Large intestine (tissue), 12 donors: ENCODE results near the gene ITM2A. TPM values are rescaled to one million over a fixed set of nuclear protein-coding genes. Genes with fewer than 3 reads are reported as not detected.

ENCODE experiments used
- DNase-seq, 2 donors: peaks; one replicate each; pipeline versions ENCODE4 v3.0.0 to v3.0.0-alpha.2; 2013
- H3K27ac ChIP-seq: one replicate; pipeline ENCODE4 v1.5.1; 2013; ENCODE audit warnings: low read length
- H3K27me3 ChIP-seq: 2 replicates; pipeline ENCODE4 v1.6.1; 2013; ENCODE audit warnings: low read length; ENCODE audit not compliant: control insufficient read depth, insufficient read depth
- H3K36me3 ChIP-seq: 2 replicates; pipeline ENCODE4 v1.6.1; 2013; ENCODE audit warnings: low read length; ENCODE audit not compliant: control insufficient read depth, insufficient read depth
- H3K4me1 ChIP-seq: one replicate; pipeline ENCODE4 v1.6.1; 2013; ENCODE audit warnings: low read length; ENCODE audit not compliant: control insufficient read depth, insufficient read depth
- H3K4me3 ChIP-seq: one replicate; pipeline ENCODE4 v1.5.1; 2013; ENCODE audit warnings: low read length
- H3K9me3 ChIP-seq: one replicate; pipeline ENCODE4 v1.6.1; 2013; ENCODE audit warnings: mild to moderate bottlenecking, low read depth, low read length, moderate library complexity; ENCODE audit not compliant: control insufficient read depth
- WGBS: methylation state at CpG from one replicate; pipeline ENCODE4 v1.1.5; 2013; ENCODE audit warnings: low lambda C conversion rate; ENCODE audit not compliant: insufficient coverage; 5-methylcytosine and 5-hydroxymethylcytosine counted together
- long read RNA-seq, 11 donors: transcript quantifications; one replicate each; lab custom pipeline, GENCODE V29; 2026
- polyA plus RNA-seq: library from polyadenylated mRNA; unstranded; fragments of 120-200 nt; gene quantifications from one replicate; pipeline ENCODE4 v1.2.1, GENCODE V29; 2013

The ITM2A gene
- polyA plus RNA-seq = 60.3 TPM
- long read RNA-seq, donor 1, partial matches to known transcripts = 13 of 17 reads
- long read RNA-seq, donor 1, other reads (novel, unspliced or antisense) = 0 of 17 reads
- long read RNA-seq, donor 2, transcript ITM2A-201 (6 exons, 1,641 nt) = major isoform, 7 of 15 reads
- long read RNA-seq, donor 2, partial matches to known transcripts = 7 of 15 reads
- long read RNA-seq, donor 2, other reads (novel, unspliced or antisense) = 0 of 15 reads
- long read RNA-seq, donor 3, transcript ITM2A-201 (6 exons, 1,641 nt) = major isoform, 15 of 42 reads
- long read RNA-seq, donor 3, partial matches to known transcripts = 25 of 42 reads
- long read RNA-seq, donor 3, other reads (novel, unspliced or antisense) = 0 of 42 reads
- long read RNA-seq, donor 4, partial matches to known transcripts = 0 of 1 reads
- long read RNA-seq, donor 4, other reads (novel, unspliced or antisense) = 0 of 1 reads
- long read RNA-seq, donor 5, transcript ITM2A-201 (6 exons, 1,641 nt) = major isoform, 20 of 45 reads
- long read RNA-seq, donor 5, partial matches to known transcripts = 25 of 45 reads
- long read RNA-seq, donor 5, other reads (novel, unspliced or antisense) = 0 of 45 reads
- long read RNA-seq, donor 6, partial matches to known transcripts = 7 of 11 reads
- long read RNA-seq, donor 6, other reads (novel, unspliced or antisense) = 0 of 11 reads
- long read RNA-seq, donor 7, transcript ITM2A-201 (6 exons, 1,641 nt) = major isoform, 13 of 35 reads
- long read RNA-seq, donor 7, partial matches to known transcripts = 19 of 35 reads
- long read RNA-seq, donor 7, other reads (novel, unspliced or antisense) = 0 of 35 reads
- long read RNA-seq, donor 8, transcript ITM2A-201 (6 exons, 1,641 nt) = major isoform, 14 of 50 reads
- long read RNA-seq, donor 8, partial matches to known transcripts = 34 of 50 reads
- long read RNA-seq, donor 8, other reads (novel, unspliced or antisense) = 0 of 50 reads
- long read RNA-seq, donor 9, transcript ITM2A-201 (6 exons, 1,641 nt) = major isoform, 12 of 32 reads
- long read RNA-seq, donor 9, partial matches to known transcripts = 17 of 32 reads
- long read RNA-seq, donor 9, other reads (novel, unspliced or antisense) = 0 of 32 reads
- long read RNA-seq, donor 10, transcript ITM2A-201 (6 exons, 1,641 nt) = major isoform, 7 of 26 reads
- long read RNA-seq, donor 10, partial matches to known transcripts = 18 of 26 reads
- long read RNA-seq, donor 10, other reads (novel, unspliced or antisense) = 0 of 26 reads
- long read RNA-seq, donor 11, transcript ITM2A-201 (6 exons, 1,641 nt) = major isoform, 12 of 23 reads
- long read RNA-seq, donor 11, partial matches to known transcripts = 11 of 23 reads
- long read RNA-seq, donor 11, other reads (novel, unspliced or antisense) = 0 of 23 reads

GRCh38 chrX:79366873-79367749 lies at the start of gene ITM2A:
Gene ITM2A, minus strand, starts transcription at chrX:79367334. Its CDS starts 119 bp downstream, at chrX:79367215.
- Histone ChIP-seq H3K36me3 (no peaks in the 10 kb centered on the region), H3K4me3 (peak within 1 kb of the TSS; percentile 39), H3K27me3 (no peaks in the 10 kb centered on the region), H3K27ac (no peak within 1 kb of the TSS), H3K9me3 (no peaks in the 10 kb centered on the region), H3K4me1 (no peaks in the 10 kb centered on the region)
- WGBS = no CpG with 5 or more reads among the region's 38 CpGs
- DNase-seq = peak in 1 of 2 donors; percentile 32

DNA sequence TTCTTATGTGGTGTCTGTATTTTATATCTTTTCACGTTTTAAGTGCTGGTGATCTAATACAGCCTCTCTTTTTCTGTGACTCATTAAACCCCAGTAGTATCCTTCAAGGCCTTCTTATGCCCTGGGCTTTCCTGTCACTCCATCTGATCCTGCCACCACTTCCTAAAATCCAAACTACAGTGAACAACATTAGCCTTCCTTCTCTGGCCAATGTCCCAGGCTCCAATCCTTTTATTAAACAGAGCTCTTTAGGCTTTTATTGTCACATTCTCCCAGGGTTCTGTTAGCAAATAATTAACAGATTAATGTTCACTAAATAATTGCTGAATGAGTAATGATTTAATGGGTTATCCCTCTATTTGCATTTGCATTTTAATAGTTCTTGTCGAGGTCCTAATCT lies 47.9 kb upstream of the ITM2A start:
- WGBS = no CpG with 5 or more reads among the region's 2 CpGs
- no peaks in the 10 kb centered on the region for H3K4me1 ChIP-seq
- H3K9me3 ChIP-seq = no peaks in the 10 kb centered on the region
- H3K36me3 ChIP-seq = no peaks in the 10 kb centered on the region
- DNase-seq = no peak
- no peak overlapping the region for H3K27ac ChIP-seq
- H3K4me3 ChIP-seq = no peak overlapping the region
- H3K27me3 ChIP-seq = no peaks in the 10 kb centered on the region

- Histone ChIP-seq H3K4me3 (no peak overlapping the region), H3K27me3 (no peaks in the 10 kb centered on the region), H3K9me3 (no peaks in the 10 kb centered on the region), H3K4me1 (no peaks in the 10 kb centered on the region), H3K27ac (no peak overlapping the region), H3K36me3 (no peaks in the 10 kb centered on the region)
- no peak for DNase-seq
- WGBS = 60% methylated on average over 1 of the region's 7 CpGs
Measured at GRCh38 chrX:79413963-79414362, 46.8 kb upstream of the ITM2A start.

- H3K36me3 ChIP-seq = no peaks in the 10 kb centered on the region
- no peaks in the 10 kb centered on the region for H3K27me3 ChIP-seq
- no CpG with 5 or more reads among the region's 6 CpGs for WGBS
- no peaks in the 10 kb centered on the region for H3K4me1 ChIP-seq
- DNase-seq = no peak
- H3K4me3 ChIP-seq = no peak overlapping the region
- no peak overlapping the region for H3K27ac ChIP-seq
- H3K9me3 ChIP-seq = no peaks in the 10 kb centered on the region
Measured at GRCh38 chrX:79412972-79413371, 45.8 kb upstream of the ITM2A start.

- no peak overlapping the region for H3K4me3 ChIP-seq
- no peak for DNase-seq
- no peaks in the 10 kb centered on the region for H3K27me3 ChIP-seq
- no CpG with 5 or more reads among the region's 3 CpGs for WGBS
- H3K9me3 ChIP-seq = no peaks in the 10 kb centered on the region
- no peaks in the 10 kb centered on the region for H3K4me1 ChIP-seq
- no peaks in the 10 kb centered on the region for H3K36me3 ChIP-seq
- no peak overlapping the region for H3K27ac ChIP-seq
Measured at GRCh38 chrX:79412166-79412565, 45.0 kb upstream of the ITM2A start.

- no peak overlapping the region for H3K27ac ChIP-seq
- no peaks in the 10 kb centered on the region for H3K4me1 ChIP-seq
- no peak overlapping the region for H3K4me3 ChIP-seq
- no peaks in the 10 kb centered on the region for H3K9me3 ChIP-seq
- H3K36me3 ChIP-seq = no peaks in the 10 kb centered on the region
- no peak for DNase-seq
- H3K27me3 ChIP-seq = no peaks in the 10 kb centered on the region
Measured at GRCh38 chrX:79409657-79410056, 42.5 kb upstream of the ITM2A start.

- WGBS = 100% methylated on average over 1 of the region's 3 CpGs
- H3K36me3 ChIP-seq = no peaks in the 10 kb centered on the region
- no peak for DNase-seq
- H3K9me3 ChIP-seq = no peaks in the 10 kb centered on the region
- H3K27ac ChIP-seq = no peak overlapping the region
- H3K4me1 ChIP-seq = no peaks in the 10 kb centered on the region
- no peaks in the 10 kb centered on the region for H3K27me3 ChIP-seq
- H3K4me3 ChIP-seq = no peak overlapping the region
Measured at GRCh38 chrX:79408623-79409322, 41.6 kb upstream of the ITM2A start.

DNA sequence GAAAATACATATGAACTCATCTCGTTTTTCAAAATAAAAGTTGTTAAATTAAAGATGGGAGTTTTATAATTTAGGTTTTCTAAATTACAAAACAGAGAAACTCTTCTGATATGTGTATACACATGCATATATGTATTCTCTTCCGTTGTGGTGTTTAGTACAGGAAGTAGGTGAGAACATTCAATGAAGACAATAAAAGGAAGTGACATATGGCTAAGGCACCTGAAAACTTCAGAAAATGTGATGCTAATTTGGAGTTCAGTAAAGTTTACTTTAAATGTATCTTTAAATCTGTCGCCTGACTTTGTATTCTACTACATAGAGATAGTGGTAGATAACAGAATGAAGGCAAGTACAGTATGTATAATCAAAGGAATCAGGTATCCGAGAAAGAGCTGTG lies 33.5 kb upstream of the ITM2A start:
- Histone ChIP-seq H3K4me1 (no peaks in the 10 kb centered on the region), H3K4me3 (no peak overlapping the region), H3K27me3 (no peaks in the 10 kb centered on the region), H3K27ac (no peak overlapping the region), H3K36me3 (no peaks in the 10 kb centered on the region), H3K9me3 (no peaks in the 10 kb centered on the region)
- no peak for DNase-seq
- WGBS = 100% methylated on average over 1 of the region's 4 CpGs

DNA sequence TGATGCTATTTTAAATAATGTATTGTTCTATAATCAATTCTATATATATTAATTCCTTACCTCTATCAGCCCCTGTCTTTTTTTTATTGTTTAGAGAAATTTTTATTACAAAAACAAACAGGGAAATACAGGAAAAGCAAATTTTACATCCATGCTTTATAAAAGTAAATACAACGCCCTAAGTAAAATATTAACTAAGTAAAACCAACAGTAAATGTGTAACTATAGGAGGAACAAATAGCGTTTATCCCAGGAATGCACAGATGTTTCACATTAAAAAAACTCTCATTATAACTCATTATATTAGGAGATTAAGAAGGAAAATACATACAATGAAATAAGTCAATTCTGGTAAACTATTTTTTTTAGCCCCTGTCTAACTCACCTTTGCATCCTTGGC lies 8.2 kb upstream of the ITM2A start:
- Histone ChIP-seq H3K36me3 (no peaks in the 10 kb centered on the region), H3K4me1 (no peaks in the 10 kb centered on the region)

More for the DNA sequence above, 8.2 kb upstream of the ITM2A start:
- 20% methylated on average over 1 of the region's 2 CpGs for WGBS
- no peaks in the 10 kb centered on the region for H3K27me3 ChIP-seq
- no peak overlapping the region for H3K4me3 ChIP-seq
- no peak for DNase-seq
- no peaks in the 10 kb centered on the region for H3K9me3 ChIP-seq
- no peak overlapping the region for H3K27ac ChIP-seq
